Measurements from ENCODE around the gene CCHCR1. TPM values are rescaled to one million over a fixed set of nuclear protein-coding genes. Genes with fewer than 3 reads are reported as not detected.

CCHCR1 gene
- total RNA-seq, 1 donor from 2014 or later = 48.6 TPM

GRCh38 chr6:31178143-31179041 is 20.8 kb upstream of the CCHCR1 start:
- no peaks in the 10 kb centered on the region for H3K36me3 Mint-ChIP-seq (ENCODE audit: low read depth)
- no peaks in the 10 kb centered on the region for H3K9me3 Mint-ChIP-seq
- no peak overlapping the region for H3K27ac Mint-ChIP-seq (ENCODE audit: unreplicated experiment)
- no peak for DNase-seq (ENCODE audit: low read depth, low spot score)
- no peaks in the 10 kb centered on the region for H3K27me3 Mint-ChIP-seq (ENCODE audit: low read depth)
- no peak for TF ChIP-seq CTCF (conservative IDR thresholded peaks at IDR 0.05)
- H3K4me1 Mint-ChIP-seq = no peaks in the 10 kb centered on the region
- H3K4me3 Mint-ChIP-seq = no peak overlapping the region

GRCh38 chr6:31175971-31176370 is 18.4 kb upstream of the CCHCR1 start:
- Mint-ChIP-seq H3K27ac (ENCODE audit: unreplicated experiment) (no peak overlapping the region), H3K36me3 (ENCODE audit: low read depth) (no peaks in the 10 kb centered on the region), H3K9me3 (no peaks in the 10 kb centered on the region), H3K4me3 (no peak overlapping the region), H3K27me3 (ENCODE audit: low read depth) (peaks cover 4% of the 10 kb centered on the region), H3K4me1 (peaks cover 10% of the 10 kb centered on the region)
- no peak for TF ChIP-seq CTCF (conservative IDR thresholded peaks at IDR 0.05)
- no peak for DNase-seq (ENCODE audit: low read depth, low spot score)

GRCh38 chr6:31174378-31174777 is 16.8 kb upstream of the CCHCR1 start:
- H3K27ac Mint-ChIP-seq (ENCODE audit: unreplicated experiment) = no peak overlapping the region

GRCh38 chr6:31173406-31173805 is 15.8 kb upstream of the CCHCR1 start:
- Mint-ChIP-seq H3K4me1 (peaks cover 21% of the 10 kb centered on the region), H3K36me3 (ENCODE audit: low read depth) (no peaks in the 10 kb centered on the region), H3K27me3 (ENCODE audit: low read depth) (peaks cover 4% of the 10 kb centered on the region), H3K27ac (ENCODE audit: unreplicated experiment) (no peak overlapping the region), H3K9me3 (no peaks in the 10 kb centered on the region), H3K4me3 (no peak overlapping the region)
- no peak for TF ChIP-seq CTCF (conservative IDR thresholded peaks at IDR 0.05)
- no peak for DNase-seq (ENCODE audit: low read depth, low spot score)

More at GRCh38 chr6:31174378-31174777, 16.8 kb upstream of the CCHCR1 start:
- Mint-ChIP-seq H3K27me3 (ENCODE audit: low read depth) (peaks cover 4% of the 10 kb centered on the region), H3K4me1 (peaks cover 11% of the 10 kb centered on the region), H3K36me3 (ENCODE audit: low read depth) (no peaks in the 10 kb centered on the region), H3K4me3 (no peak overlapping the region), H3K9me3 (no peaks in the 10 kb centered on the region)
- no peak for DNase-seq (ENCODE audit: low read depth, low spot score)
- no peak for TF ChIP-seq CTCF (conservative IDR thresholded peaks at IDR 0.05)

- Mint-ChIP-seq H3K9me3 (no peaks in the 10 kb centered on the region), H3K4me3 (no peak overlapping the region), H3K27me3 (ENCODE audit: low read depth) (peaks cover 4% of the 10 kb centered on the region), H3K36me3 (ENCODE audit: low read depth) (no peaks in the 10 kb centered on the region), H3K27ac (ENCODE audit: unreplicated experiment) (no peak overlapping the region), H3K4me1 (peaks cover 22% of the 10 kb centered on the region)
- DNase-seq (ENCODE audit: low read depth, low spot score) = no peak
- TF ChIP-seq CTCF (conservative IDR thresholded peaks at IDR 0.05) = no peak
These were observed 15.4 kb upstream of the CCHCR1 start for GRCh38 chr6:31172973-31173384.

Measured in neural crest cell (in vitro differentiated cells).